Left forelimb (tissue), 1 donor: ENCODE measurements around the gene RUSF1.

Experiments
- DNase-seq: peaks from one replicate; pipeline ENCODE4 v3.0.0-alpha.2; 2018; ENCODE audit warnings: low spot score

Gene RUSF1

GRCh38 chr16:31471241-31471874 is 36.8 kb downstream of the RUSF1 start:
- no peak for DNase-seq

- DNase-seq: no peak
Observed at GRCh38 chr16:31470615-31471014, 37.6 kb downstream of the RUSF1 start.

GRCh38 chr16:31467858-31468257 is 40.3 kb downstream of the RUSF1 start:
- DNase-seq: no peak

DNA sequence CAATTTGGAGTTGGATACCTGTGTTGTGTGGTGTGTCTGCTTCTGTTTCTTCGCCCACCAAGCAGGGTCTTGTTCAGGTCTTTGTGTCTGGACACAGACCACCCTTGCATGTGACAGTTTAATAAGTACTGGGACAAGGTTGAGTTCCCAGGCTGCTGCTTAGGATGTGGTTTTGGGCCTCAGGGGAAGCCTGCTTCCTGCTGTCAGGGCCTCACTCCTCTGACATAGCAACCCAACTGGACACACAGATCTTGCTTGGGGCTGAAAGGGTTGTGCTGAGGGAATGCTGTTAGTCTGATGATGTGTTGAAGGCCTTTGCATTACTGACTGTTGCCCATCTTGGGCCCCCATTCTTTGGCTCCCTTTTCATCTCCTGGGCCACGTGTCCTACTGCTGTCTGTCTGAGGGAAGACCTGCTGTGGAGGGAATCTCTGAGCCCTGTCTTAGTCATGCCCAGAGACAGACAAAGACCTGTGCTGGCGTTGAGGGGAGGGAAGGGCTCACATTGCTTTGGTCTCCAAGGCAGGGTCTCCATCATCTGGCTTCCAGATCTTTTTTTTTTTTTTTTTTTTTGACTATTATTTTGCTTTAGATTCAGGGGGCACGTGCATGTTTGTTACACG is 40.9 kb downstream of the RUSF1 start:
- DNase-seq: no peak

DNA sequence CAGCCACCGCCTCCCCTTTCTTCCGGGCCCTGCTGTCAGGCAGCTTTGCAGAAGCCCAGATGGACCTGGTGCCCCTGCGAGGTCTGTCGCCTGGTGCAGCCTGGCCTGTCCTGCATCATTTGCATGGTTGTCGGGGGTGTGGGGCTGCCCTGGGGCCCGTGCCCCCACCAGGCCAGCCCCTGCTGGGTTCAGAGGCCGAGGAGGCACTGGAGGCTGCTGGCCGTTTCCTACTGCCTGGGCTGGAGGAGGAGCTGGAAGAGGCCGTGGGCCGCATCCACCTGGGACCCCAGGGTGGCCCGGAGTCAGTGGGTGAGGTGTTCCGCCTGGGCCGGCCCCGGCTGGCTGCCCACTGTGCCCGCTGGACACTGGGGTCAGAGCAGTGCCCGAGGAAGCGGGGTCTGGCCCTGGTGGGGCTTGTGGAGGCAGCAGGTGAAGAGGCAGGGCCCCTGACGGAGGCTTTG is 41.8 kb downstream of the RUSF1 start:
- DNase-seq: no peak

DNA sequence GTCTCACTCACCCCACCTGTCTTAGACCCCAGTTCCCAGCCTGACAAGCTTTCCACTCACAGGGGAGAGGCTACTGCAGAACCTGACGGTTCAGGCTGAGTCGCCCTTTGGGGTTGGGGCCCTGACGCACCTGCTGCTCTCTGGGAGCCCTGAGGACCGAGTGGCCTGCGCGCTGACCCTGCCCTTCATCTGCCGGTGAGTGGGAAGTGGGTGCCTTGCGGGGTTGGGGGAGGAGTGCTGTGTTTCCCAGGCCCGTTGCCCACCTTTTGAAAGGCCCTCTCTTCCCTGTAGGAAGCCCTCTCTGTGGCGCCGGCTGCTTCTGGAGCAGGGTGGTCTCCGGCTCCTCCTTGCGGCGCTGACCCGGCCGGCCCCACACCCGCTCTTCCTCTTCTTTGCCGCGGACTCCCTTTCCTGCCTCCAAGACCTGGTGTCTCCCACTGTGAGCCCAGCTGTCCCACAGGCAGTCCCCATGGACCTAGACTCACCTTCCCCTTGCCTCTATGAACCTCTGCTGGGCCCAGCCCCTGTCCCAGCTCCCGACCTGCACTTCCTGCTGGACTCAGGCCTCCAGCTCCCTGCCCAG is 42.3 kb downstream of the RUSF1 start:
- DNase-seq: no peak

DNA sequence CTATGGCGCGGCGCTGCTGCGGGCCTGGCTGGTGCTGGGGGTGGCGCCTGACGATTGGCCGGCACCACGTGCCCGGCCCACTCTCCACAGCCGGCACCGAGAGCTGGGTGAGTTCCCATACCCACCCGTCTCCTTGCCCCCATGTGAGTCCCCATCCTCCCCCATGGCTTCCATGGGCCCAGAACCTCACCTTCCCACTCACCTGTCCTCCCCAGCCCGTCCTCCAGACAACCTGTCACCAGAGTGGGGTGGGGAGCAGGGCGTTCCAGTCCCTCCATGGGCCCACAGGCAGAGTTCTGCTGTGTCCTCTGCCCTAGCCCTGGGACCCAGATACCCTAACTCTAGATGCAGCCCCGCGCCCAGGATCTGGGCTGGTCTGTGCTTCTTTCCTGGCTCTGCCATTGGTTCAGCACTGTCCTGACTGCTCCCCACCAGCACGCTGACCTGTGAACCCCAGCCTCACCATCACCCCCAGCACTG is 43.4 kb downstream of the RUSF1 start:
- DNase-seq: no peak

DNA sequence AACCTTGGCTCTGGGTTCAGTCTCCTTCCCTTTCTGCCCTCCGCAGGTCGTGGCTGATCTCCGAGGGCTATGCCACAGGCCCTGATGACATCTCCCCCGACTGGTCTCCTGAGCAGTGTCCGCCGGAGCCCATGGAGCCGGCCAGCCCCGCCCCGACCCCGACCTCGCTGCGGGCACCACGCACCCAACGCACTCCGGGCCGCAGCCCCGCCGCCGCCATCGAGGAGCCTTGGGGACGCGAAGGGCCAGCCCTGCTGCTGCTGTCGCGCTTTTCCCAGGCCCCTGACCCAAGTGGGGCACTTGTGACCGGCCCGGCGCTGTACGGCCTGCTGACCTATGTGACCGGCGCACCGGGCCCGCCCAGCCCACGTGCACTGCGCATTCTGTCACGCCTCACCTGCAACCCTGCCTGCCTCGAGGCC is 43.8 kb downstream of the RUSF1 start:
- DNase-seq: no peak

- no peak for DNase-seq
Observed at GRCh38 chr16:31461921-31462804, 46.0 kb downstream of the RUSF1 start.

DNA sequence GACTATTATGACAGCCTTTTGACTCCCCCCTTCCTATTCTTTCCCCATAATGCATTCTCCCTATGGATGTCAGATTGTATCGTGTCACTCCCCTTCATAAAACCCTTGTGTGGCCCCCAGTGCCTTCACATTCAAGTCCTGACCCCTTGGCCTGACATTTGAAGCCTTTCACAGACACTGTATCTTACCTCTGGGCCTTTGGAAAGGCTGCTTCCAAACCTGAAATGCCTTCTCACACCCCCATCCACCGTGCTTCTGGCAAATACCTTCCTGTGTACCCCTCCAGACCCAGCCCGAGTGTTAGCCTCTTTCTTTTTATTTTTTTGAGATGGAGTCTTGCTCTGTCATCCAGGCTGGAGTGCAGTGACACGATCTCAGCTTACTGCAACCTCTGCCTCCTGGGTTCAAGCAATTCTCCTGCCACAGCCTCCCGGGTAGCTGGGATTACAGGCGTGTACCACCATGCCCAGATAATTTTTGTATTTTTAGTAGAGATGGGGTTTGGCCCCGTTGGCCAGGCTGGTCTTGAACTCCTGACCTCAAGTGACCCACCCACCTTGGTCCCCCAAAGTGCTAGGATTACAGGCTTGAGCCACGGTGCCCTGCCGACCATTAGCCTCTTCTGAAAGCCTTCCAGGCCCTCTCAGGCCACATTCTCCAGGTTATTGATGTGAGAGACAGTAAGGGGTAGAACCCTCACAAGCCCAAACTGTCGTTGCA is 46.8 kb downstream of the RUSF1 start:
- no peak for DNase-seq

DNA sequence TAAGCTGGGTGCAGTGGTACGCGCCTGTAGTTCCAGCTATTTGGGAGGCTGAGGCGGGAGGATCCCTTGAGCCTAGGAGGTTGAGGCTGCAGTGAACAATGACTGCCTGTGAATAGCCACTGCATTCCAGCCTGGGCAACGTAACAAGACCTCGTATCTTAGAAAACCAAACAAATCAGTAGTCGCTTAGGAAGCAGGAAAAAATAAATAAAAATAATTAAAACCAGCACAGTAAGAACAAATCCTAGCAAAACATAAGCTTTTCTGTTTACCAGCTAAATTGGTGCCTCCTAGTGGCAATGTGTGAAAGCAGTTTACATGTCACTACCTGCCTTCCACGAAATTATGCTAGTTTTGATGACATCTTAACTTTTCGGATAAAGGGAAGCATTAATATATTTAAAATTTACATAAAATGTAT is 47.6 kb downstream of the RUSF1 start:
- no peak for DNase-seq

DNA sequence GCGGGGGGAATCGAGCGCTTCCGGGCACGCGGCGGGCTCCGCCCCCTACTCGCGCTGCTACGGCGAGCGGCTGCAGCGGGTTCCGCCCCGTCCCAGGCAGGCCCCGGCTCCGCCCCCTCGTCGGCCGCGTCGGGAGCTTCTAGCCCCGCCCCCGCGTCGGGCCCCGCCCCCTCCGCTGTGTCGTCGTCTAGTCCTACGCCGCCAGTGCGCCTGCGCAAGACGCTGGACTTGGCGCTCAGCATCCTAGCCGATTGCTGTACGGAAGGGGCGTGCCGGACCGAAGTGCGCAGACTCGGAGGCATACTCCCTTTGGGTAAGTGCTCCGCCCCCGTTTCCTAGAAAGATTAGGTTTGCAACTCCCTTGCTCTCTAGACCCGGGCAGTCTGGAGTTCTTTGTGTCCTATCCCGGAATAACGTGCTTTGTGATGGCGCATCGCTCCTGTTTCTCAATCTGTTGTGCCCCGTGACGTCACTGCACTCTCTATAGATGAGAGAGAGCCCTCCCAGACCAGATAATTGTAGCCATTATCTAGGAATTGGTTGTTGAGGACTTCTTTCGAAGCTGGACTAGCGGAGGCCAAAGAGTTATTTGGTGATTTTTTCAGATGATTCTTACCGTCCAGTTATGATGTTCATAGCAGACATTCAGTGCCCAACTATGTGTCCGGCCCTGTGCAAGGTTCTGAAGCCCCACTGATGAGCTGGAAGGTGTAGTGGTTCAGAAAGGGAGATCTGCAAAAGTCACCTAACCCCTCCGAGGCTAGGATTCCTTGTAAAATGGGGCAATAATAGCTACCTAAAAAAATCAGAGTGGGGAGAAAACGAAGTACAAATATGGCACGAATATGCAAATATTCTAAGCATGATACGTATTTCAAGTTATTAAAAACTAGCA is 48.3 kb downstream of the RUSF1 start:
- peak; percentile 100 for DNase-seq

DNA sequence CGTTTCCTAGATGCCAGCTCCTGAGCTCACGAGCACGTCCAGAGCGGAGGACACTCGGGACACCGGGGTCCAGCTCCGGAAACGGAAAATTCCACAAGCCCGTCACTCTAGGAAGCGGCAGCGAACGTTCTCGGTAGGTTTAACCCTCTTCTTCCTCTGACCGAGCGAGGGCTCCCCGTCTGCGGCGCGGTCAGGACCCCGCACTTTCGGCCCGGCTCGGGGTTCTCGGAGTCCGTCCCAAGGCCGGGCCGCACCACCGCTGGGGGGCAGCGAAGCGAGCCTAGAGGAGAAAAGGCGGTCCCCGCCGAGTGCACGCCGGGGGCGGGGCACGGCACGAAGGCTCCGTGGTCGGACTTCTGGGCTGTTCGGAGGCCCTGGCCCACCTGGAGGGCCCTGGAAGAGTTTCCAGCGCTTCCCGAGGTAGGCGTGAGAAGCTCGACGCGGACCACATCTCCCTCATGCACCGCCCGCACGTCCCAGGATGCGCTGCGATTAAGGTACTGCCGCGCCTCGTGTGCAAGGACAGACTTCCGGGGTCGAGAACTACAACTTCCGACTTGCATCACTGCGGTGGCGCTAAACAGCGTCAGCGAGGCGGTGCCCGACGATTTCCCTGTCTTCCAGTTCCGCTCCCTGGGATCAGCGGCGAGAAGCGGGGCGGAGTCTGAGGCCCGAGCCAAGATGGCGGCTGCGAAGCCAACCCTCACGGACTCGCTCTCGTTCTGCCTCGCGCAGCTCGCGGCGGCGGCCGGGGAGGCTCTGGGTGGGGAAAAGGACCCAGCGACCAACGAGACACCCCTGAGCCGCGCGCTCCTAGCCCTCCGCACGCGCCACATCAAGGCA is 49.1 kb downstream of the RUSF1 start, which contains the start of gene ARMC5:
TSS of gene ARMC5 (plus strand) at position 658 of the 843 bp plus-strand sequence. CDS start at position 682, 24 bp downstream.
- peak; percentile 97 for DNase-seq

DNA sequence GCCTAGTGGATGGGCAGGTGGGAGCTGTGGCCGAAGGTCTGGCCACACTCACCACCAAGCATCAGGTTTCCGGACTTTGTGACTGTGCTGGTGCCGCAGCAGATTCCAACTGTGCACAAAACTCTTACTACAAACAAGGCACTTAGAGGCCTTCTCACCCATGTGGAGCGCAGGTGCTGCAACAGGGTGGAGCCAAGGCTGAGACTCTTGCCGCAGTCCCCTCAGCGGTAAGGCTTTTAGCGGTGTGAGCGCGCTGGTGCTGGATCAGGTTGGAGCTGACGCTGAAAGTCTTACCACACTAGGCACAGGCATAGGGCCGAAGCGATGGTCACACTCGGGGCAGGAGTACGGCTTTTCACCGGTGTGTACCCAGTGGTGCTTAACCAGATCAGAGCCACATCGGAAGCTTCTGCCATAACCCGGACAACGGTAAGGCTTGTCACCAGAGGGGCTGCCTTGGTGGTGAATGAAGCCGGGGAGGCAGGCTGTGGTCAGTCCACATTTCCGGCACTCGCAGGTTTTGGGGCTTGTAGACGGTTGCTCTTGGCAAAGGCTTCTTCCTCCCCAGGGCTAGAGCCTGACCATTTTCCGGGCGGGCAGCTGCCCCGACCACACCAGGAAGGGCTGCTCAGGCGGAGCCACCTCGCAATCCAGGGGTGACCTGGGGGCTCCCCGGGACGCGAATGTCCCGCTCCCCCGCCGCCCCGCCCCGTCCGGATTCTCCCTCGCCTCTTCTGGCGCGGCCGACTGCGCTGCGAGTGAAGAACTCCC is 49.9 kb downstream of the RUSF1 start:
- peak; percentile 74 for DNase-seq

- no peak for DNase-seq
Observed at GRCh38 chr16:31456988-31457360, 51.2 kb downstream of the RUSF1 start.

GRCh38 chr16:31455601-31456314 is 52.4 kb downstream of the RUSF1 start:
- DNase-seq: no peak

DNA sequence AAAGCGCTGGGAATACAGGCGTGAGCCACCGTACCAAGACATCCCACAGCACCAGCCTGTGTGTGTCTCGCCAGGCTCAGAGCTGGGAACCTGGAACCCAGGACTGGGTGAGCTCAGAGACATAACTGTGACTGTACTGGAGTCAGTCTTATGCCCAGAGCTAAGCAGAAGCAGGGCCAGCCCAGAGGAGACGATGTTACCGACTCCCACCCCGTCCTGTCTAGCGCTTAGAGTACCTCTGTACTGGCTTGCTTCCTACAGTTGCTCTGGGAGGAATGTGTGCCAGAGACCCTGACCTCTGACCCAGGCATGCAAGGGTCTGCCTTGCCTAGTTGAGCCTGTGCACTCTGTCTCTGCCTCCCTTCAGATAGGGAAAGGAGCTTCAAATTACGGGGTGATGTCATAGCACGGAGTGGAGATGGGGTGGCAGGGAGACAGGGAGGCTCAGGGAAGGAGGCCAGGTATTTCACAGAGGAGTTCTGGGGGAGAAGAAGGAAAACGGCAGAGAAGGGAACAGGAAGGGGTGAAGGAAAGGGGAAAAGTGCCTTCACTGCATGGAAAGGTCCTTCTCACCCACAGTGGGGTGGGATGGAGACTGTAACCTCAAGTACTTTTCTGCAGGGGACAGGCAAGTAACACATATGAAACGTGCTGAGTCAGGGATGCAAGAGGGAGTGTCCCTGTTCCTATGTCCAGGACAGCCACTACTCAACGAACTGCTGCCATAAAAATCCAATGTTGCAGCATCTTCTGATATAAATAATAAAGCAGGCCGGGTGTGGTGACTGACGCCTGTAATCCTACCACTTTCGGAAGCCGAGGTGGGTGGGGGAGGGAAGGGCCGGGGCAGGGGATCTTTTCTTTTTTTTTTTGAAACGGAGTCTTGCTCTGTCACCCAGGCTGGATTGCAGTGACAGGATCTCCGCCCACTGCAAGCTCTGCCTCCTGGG is 54.7 kb downstream of the RUSF1 start:
- DNase-seq: no peak
